HL-60 (cell line): Measurements from ENCODE around the gene MCOLN1.

ENCODE experiments used
- CTCF ChIP-seq: IDR thresholded peaks from one replicate; pipeline ENCODE4 v1.5.1; 2011; ENCODE audit warnings: low read length, control low read depth, inconsistent platforms; ENCODE audit not compliant: insufficient read depth
- TF ChIP-seq, protein P1 (sequence below): IDR thresholded peaks from 2 replicates; pipeline ENCODE4 v1.6.1; 2012; ENCODE audit warnings: low read depth; ENCODE audit not compliant: insufficient replicate concordance

- TF ChIP-seq, protein P1, sequence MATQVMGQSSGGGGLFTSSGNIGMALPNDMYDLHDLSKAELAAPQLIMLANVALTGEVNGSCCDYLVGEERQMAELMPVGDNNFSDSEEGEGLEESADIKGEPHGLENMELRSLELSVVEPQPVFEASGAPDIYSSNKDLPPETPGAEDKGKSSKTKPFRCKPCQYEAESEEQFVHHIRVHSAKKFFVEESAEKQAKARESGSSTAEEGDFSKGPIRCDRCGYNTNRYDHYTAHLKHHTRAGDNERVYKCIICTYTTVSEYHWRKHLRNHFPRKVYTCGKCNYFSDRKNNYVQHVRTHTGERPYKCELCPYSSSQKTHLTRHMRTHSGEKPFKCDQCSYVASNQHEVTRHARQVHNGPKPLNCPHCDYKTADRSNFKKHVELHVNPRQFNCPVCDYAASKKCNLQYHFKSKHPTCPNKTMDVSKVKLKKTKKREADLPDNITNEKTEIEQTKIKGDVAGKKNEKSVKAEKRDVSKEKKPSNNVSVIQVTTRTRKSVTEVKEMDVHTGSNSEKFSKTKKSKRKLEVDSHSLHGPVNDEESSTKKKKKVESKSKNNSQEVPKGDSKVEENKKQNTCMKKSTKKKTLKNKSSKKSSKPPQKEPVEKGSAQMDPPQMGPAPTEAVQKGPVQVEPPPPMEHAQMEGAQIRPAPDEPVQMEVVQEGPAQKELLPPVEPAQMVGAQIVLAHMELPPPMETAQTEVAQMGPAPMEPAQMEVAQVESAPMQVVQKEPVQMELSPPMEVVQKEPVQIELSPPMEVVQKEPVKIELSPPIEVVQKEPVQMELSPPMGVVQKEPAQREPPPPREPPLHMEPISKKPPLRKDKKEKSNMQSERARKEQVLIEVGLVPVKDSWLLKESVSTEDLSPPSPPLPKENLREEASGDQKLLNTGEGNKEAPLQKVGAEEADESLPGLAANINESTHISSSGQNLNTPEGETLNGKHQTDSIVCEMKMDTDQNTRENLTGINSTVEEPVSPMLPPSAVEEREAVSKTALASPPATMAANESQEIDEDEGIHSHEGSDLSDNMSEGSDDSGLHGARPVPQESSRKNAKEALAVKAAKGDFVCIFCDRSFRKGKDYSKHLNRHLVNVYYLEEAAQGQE: no peak
- no peak for TF ChIP-seq CTCF
These were observed 32.8 kb upstream of the MCOLN1 start for GRCh38 chr19:7489609-7490044.
